HTERT RPE-1 (cell line): ENCODE results near the gene WFS1.

Experiments used
- in situ Hi-C: fragments of 300-500 bp; cut with MboI; formaldehyde crosslinking; loops from 4 replicates; pipeline ENCODE4 v1.14.3; 2020; ENCODE audit warnings: low sequenced_read_pairs

The WFS1 gene

GRCh38 chr4:6352031-6352692, 82.5 kb downstream of the WFS1 start:
- in situ Hi-C loops = no loop called here
